Suprapubic skin (tissue), 4 donors: ENCODE data around the gene TPSB2.

Experiments used
- CTCF ChIP-seq, 2 donors: fragments of 200-600 bp in 1 of 2; fragments of 450-650 bp in 1 of 2; sonication (generic) in 1 of 2; IDR thresholded peaks; one replicate each; pipeline ENCODE4 v1.5.1; 2016 to 2019; ENCODE audit warnings: antibody characterized with exemption in 2 of 2, mild to moderate bottlenecking in 1 of 2, moderate library complexity in 1 of 2
- EP300 ChIP-seq: sonication (generic); formaldehyde crosslinking; IDR thresholded peaks from one replicate; pipeline ENCODE4 v1.6.1; 2017; ENCODE audit warnings: antibody characterized with exemption
- POLR2A ChIP-seq, 2 donors: fragments of 450-650 bp; IDR thresholded peaks; one replicate each; pipeline ENCODE4 v1.6.1; 2017; ENCODE audit warnings: antibody characterized with exemption in 2 of 2, mild to moderate bottlenecking in 2 of 2, moderate library complexity in 2 of 2
- POLR2AphosphoS5 ChIP-seq, 3 donors: sonication (generic); formaldehyde crosslinking; IDR thresholded peaks; one replicate each; pipeline ENCODE4 v1.6.1; 2017; ENCODE audit warnings: antibody characterized with exemption in 3 of 3

- no peak for TF ChIP-seq CTCF (IDR thresholded peaks at IDR 0.05)
- TF ChIP-seq EP300, result no peak
- TF ChIP-seq POLR2A (IDR thresholded peaks at IDR 0.05), result no peak
- no peak for TF ChIP-seq POLR2AphosphoS5 (IDR thresholded peaks at IDR 0.05)
Measured at GRCh38 chr16:1189455-1189854, 40.5 kb downstream of the TPSB2 start.
